ENCODE results near the gene EPHB1.

The EPHB1 gene

GRCh38 chr3:135172191-135172869 is 377.3 kb downstream of the EPHB1 start:
- no peak for DNase-seq

DNA sequence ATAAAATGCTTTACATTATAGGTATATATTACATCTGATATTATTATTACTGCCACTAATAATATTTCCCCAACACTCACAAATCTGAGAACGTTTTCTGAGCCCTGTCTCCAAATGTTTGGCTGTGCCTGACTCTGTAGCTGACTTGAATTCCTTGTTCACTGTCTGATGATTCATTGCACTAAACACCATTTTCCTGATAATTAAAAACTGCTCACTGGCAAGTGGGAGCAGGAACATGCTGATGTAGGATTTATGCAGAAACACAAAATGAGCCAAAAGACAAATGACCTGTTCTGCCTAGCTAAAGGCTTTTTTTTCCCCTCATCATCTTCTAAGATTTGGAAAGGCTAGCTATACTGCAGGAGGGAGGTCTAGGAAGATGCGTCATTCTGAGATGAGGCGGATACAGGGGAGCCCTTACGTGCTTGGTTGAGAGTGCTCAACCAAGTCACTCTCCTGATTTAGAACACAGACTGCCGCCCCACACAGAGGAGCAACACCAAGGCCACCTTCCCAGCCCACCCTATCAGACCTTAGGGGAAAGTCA is 380.7 kb downstream of the EPHB1 start:
- DNase-seq, result no peak

GRCh38 chr3:135176881-135177280 is 381.8 kb downstream of the EPHB1 start:
- no peak for DNase-seq

GRCh38 chr3:135178566-135178965 is 383.5 kb downstream of the EPHB1 start:
- no peak for DNase-seq

DNA sequence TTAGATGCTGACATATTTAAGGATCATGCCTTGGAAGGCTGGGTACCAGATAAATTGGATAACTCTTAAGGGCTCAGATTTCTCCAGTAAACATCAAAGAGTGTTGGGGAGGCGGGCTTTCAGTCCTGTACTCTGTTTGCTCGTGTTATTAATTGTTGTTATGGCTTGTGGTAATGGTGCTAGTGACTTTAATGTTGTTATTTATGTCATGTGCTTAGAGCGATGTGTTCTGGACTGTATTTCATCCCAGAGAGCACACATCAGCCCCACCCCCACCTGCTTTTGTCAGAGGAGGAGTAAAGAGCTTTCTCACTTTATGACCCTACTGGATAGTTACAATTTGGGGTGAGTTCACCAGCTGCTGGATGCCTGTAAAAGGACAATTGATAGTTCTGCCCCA is 386.3 kb downstream of the EPHB1 start:
- DNase-seq, result no peak

DNA sequence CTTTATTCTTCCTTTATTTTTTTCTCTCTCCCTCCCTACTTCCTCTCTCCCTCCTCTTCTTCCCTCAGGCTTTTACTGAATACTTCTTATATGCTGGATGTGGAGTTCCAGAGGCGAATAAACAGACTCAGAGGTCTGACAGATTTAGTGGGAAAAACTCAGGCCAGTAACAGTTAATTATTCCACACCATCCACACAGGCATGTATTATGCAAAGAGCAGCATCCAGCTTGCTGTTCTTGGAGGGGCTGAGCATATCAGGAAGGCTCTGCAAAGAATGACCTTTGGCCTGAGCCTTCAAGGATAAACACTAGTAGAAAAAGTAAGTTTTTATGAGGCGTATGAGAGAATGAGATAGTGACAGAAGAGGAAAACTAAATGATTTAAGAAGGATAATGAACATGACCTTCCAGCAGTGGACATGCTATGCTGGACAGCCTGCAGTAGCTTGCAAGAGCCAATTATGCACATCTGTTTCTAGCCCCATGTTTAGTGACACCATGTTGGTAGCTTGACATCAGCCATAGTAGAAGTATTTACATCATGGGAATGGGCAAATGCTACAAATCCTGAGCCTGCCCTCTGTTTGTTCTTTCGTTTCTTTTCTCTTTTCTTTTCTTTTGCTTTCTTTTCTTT is 387.4 kb downstream of the EPHB1 start:
- DNase-seq, result no peak

DNA sequence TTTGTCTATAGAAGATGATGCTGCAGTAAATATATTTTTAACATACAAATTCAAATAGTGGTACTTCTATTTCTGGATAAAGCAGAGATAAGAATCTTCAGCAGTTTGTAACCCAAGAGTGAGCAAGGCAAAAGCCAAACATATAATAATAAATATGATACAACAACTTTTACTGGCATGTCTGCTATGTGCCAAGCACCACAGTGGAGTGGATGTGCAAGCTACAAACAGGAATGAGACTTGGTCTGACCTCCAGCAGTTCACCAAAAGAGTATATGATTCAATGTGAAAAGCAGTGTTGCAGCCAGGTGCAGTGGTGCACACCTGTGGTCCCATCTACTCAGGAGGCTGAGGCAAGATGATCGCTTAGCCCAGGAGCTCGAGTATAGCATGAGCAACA is 395.6 kb downstream of the EPHB1 start:
- DNase-seq, result no peak

DNA sequence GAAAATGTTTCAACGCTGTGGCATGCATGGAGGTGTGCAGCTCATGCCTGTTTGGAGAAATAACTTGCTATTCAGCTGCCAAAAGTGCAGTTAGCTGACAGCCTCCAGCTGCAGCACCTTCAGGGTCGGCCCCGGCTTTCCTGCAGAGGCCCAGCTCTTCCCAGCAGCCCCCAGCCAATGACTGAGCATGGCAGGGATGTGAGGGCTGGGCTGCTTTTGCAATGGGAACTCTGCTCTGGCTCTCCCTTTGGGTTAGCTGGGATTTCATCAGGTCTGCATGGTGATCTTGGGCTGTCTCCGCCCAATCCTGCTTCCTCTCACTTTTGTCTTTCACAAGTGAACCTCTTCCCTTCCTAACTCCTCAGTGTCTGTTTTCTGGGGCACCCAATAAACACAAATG is 396.6 kb downstream of the EPHB1 start:
- DNase-seq, result no peak

GRCh38 chr3:135192929-135193328 is 397.9 kb downstream of the EPHB1 start:
- DNase-seq, result no peak

GRCh38 chr3:135197246-135197645 is 402.2 kb downstream of the EPHB1 start:
- DNase-seq, result no peak

DNA sequence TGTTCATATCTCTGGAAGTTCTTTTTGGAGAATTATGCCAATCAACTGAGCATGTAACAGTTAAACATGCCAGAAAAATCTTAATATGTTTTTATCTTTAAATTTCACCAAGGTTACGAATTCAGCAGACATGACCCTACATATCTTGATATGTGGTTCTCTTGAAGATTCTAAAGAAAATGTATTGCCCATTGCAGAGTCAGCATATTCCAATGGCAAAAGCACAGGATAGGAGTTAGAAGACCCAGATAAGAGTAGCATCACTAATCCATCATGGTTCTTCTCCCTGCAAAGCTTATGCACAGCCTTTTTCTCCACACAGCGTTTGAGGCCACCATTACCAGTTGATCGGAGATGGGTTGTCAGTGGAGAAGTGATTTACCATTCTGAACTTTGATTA is 402.8 kb downstream of the EPHB1 start:
- no peak for DNase-seq

- no peak for DNase-seq
Observed at GRCh38 chr3:135199137-135199536, 404.1 kb downstream of the EPHB1 start.

DNA sequence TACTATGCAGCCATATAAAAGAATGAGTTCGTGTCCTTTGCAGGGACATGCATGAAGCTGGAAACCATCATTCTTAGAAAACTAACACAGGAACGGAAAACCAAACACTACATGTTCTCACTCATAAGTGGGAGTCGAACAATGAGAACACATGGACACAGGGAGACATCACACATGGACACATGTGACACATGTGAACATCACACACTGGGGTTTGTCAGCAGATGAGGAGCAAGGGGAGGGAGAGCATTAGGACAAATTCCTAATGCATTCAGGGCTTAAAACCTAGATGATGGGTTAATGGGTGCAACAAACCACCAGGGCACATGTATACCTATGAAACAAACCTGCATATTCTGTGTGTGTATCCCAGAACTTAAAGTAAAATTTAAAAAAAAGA is 408.0 kb downstream of the EPHB1 start:
- DNase-seq, result no peak

- no peak for DNase-seq
Observed at GRCh38 chr3:135213213-135213612, 418.2 kb downstream of the EPHB1 start.

- no peak for DNase-seq
Observed at GRCh38 chr3:135213822-135214221, 418.8 kb downstream of the EPHB1 start.

DNA sequence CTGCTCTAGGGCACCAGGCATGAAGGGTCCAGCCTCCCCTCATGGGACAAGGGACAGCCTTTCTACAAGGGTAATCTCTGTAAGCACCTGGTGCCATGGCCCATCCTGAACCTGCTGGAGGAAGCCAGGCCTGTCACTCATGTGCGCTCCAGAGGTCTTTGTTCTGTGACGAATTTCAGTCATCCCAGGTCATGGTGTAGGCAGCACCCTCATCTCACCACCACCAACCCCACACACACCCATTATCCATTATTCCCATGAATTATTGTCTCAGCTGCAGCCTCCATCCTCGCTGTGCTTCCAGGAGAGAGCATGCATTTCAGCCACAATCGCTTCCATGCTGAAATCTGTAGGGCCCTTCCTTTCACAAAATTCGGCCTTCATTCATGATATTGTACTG is 419.3 kb downstream of the EPHB1 start:
- DNase-seq, result no peak

DNA sequence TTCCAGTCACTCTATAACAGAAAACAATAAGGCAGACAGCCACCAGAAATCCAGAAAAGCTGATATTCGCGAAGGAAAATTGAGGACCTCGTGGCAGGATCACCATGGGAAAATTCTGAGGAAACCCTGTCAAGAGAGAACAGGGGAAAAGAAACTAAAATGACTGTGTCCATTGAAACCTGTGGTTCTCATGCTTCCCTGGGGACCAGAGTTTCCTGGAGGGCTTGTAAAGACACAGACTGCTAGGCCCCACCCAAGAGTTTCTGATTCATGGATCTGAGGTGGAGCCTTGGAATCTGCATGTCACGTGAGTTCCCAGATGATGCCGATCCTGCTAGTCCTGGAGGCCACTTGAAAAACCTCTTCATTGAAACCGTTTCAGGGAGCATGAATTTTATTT is 420.5 kb downstream of the EPHB1 start:
- no peak for DNase-seq

GRCh38 chr3:135216659-135217058 is 421.6 kb downstream of the EPHB1 start:
- DNase-seq, result no peak

- DNase-seq, result no peak
Observed at GRCh38 chr3:135217730-135218129, 422.7 kb downstream of the EPHB1 start.

DNA sequence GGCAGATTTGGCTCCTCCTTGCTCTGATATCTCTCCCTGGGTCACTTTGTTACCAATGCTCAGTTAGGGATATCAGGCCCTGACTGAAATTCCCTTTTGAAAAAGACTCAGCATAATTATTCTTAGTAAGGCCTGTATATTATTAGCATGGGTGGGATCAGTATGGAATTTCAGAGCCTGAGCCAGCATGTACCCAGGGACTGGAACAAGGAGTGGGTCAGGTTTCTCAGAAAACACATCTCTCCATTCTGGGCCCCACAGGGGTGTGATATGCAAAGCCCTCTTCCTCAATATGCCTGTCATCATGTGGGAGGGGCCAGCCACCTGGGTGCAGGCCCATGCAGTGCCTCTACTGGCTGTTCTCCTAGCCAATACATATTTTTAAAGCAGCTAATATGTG is 423.2 kb downstream of the EPHB1 start:
- no peak for DNase-seq

GRCh38 chr3:135218782-135219181 is 423.7 kb downstream of the EPHB1 start:
- no peak for DNase-seq

GRCh38 chr3:135224815-135225362 is 429.8 kb downstream of the EPHB1 start:
- no peak for DNase-seq

- DNase-seq, result no peak
Observed at GRCh38 chr3:135226057-135226456, 431.0 kb downstream of the EPHB1 start.

GRCh38 chr3:135228201-135228600 is 433.1 kb downstream of the EPHB1 start:
- no peak for DNase-seq

Data from NCI-H748 treated with DMSO at 0.1 percent for 48 hours (cell line).